Caco-2 (cell line): Measurements from ENCODE around the gene LRMDA. TPM values are rescaled to one million over a fixed set of nuclear protein-coding genes. Genes with fewer than 3 reads are reported as not detected.

Experiments used
- BruUV-seq: library from RNA; stranded (reverse); fragments of 400-500 nt; replicated peaks from 2 replicates; lab custom pipeline; 2021; lab: Mats Ljungman, UMichigan
- CTCF ChIA-PET: fragments of 300-600 bp; sonication (Branson Sonifier 250); formaldehyde crosslinking; loops from one replicate; lab custom pipeline; 2022; ENCODE audit warnings: antibody characterized with exemption; lab: Charles Lee
- POLR2A ChIA-PET: fragments of 300-600 bp; sonication (Branson Sonifier 250); formaldehyde crosslinking; loops from one replicate; lab custom pipeline; 2022; ENCODE audit warnings: antibody characterized with exemption; lab: Charles Lee
- DNase-seq, 2 experiments: peaks; one replicate each; pipeline versions ENCODE4 v3.0.0 to v3.0.0-alpha.2; 2020 to 2022
- H3K27me3 ChIP-seq: replicated peaks from 2 replicates; pipeline ENCODE4 v1.6.0; 2011; ENCODE audit warnings: low read length; ENCODE audit not compliant: control insufficient read depth, insufficient read depth
- H3K36me3 ChIP-seq: 2 replicates; pipeline ENCODE4 v1.5.1; 2011; ENCODE audit warnings: low read length; ENCODE audit not compliant: control insufficient read depth, insufficient read depth
- H3K4me1 ChIP-seq: fragments of 250-450 bp; sonication (Bioruptor Pico); 2 replicates; pipeline ENCODE4 v1.5.1; 2020; ENCODE audit warnings: mild to moderate bottlenecking
- H3K4me3 ChIP-seq: 2 replicates; pipeline ENCODE4 v1.5.1; 2011; ENCODE audit warnings: low read depth, mild to moderate bottlenecking, control low read depth, low read length
- H3K9me3 ChIP-seq: fragments of 250-450 bp; sonication (Bioruptor Pico); 2 replicates; pipeline ENCODE4 v1.5.1; 2020; ENCODE audit warnings: mild to moderate bottlenecking, moderate library complexity
- H3K27ac Mint-ChIP-seq: one replicate; pipeline ENCODE4 v1.8.0; 2022; ENCODE audit warnings: mixed read lengths; ENCODE audit not compliant: unreplicated experiment
- H3K27me3 Mint-ChIP-seq: one replicate; pipeline ENCODE4 v1.8.0; 2022; ENCODE audit warnings: mixed read lengths; ENCODE audit not compliant: insufficient read depth, unreplicated experiment
- H3K36me3 Mint-ChIP-seq: one replicate; pipeline ENCODE4 v1.8.0; 2022; ENCODE audit warnings: mild to moderate bottlenecking, mixed read lengths; ENCODE audit not compliant: insufficient read depth, unreplicated experiment
- H3K4me1 Mint-ChIP-seq: one replicate; pipeline ENCODE4 v1.8.0; 2022; ENCODE audit warnings: low read depth, mixed read lengths; ENCODE audit not compliant: unreplicated experiment
- H3K4me3 Mint-ChIP-seq: one replicate; pipeline ENCODE4 v1.8.0; 2022; ENCODE audit warnings: mild to moderate bottlenecking, moderate library complexity, mixed read lengths; ENCODE audit not compliant: unreplicated experiment
- H3K9me3 Mint-ChIP-seq: one replicate; pipeline ENCODE4 v1.8.0; 2022; ENCODE audit warnings: mixed read lengths; ENCODE audit not compliant: unreplicated experiment
- CTCF ChIP-seq, 2 experiments: fragments of 200-600 bp in 1 of 2; IDR thresholded peaks; 1 replicate in 1 of 2; 2 replicates in 1 of 2; pipeline versions ENCODE4 v1.5.1 to v1.8.0; 2011 to 2022; ENCODE audit warnings: antibody characterized with exemption in 1 of 2, control low read depth in 1 of 2, inconsistent platforms in 1 of 2, low read depth in 1 of 2, low read length in 1 of 2, mild to moderate bottlenecking in 1 of 2, moderate library complexity in 1 of 2; ENCODE audit not compliant: insufficient read depth in 1 of 2, severe bottlenecking in 1 of 2, unreplicated experiment in 1 of 2
- intact Hi-C: fragments of 100-400 bp; cut with micrococcal nuclease; formaldehyde crosslinking; loops from one replicate; pipeline ENCODE4 v1.10.0; 2022; ENCODE audit not compliant: unreplicated experiment
- total RNA-seq: library from RNA; stranded (reverse); gene quantifications from 2 replicates; pipeline ENCODE4 v1.2.3, GENCODE V29; 2022

Gene LRMDA
- total RNA-seq, 1 experiment from 2014 or later: 18.5 TPM

- TF ChIP-seq CTCF (IDR thresholded peaks at IDR 0.05; ENCODE audit: insufficient read depth in 1 of 2, low read depth in 1 of 2, low read length in 1 of 2, severe bottlenecking in 1 of 2, unreplicated experiment in 1 of 2): no peak
- no peaks in the 10 kb centered on the region for H3K27me3 ChIP-seq
- intact Hi-C loops: no loop called here
- no TSS peak for BruUV-seq
- no peak for DNase-seq
- POLR2A ChIA-PET: no interaction called here
- Mint-ChIP-seq H3K36me3 (no peaks in the 10 kb centered on the region), H3K27ac (no peak overlapping the region), H3K4me1 (peaks cover 8% of the 10 kb centered on the region), H3K9me3 (no peaks in the 10 kb centered on the region), H3K4me3 (no peak overlapping the region), H3K27me3 (no peaks in the 10 kb centered on the region)
- H3K36me3 ChIP-seq: no peaks in the 10 kb centered on the region
- CTCF ChIA-PET: no interaction called here
- peaks cover 7% of the 10 kb centered on the region for H3K4me1 ChIP-seq
- H3K4me3 ChIP-seq: no peak overlapping the region
- H3K9me3 ChIP-seq: no peaks in the 10 kb centered on the region
Observed at GRCh38 chr10:75976681-75977080, 545.3 kb downstream of the LRMDA start.

- intact Hi-C loops: no loop called here
- no peak overlapping the region for H3K4me3 ChIP-seq
- Mint-ChIP-seq H3K9me3 (no peaks in the 10 kb centered on the region), H3K27me3 (no peaks in the 10 kb centered on the region), H3K36me3 (no peaks in the 10 kb centered on the region), H3K27ac (no peak overlapping the region), H3K4me3 (no peak overlapping the region), H3K4me1 (peaks cover 8% of the 10 kb centered on the region)
- H3K9me3 ChIP-seq: no peaks in the 10 kb centered on the region
- peaks cover 7% of the 10 kb centered on the region for H3K4me1 ChIP-seq
- no peaks in the 10 kb centered on the region for H3K27me3 ChIP-seq
- ChIA-PET CTCF (no interaction called here), POLR2A (no interaction called here)
- TF ChIP-seq CTCF (IDR thresholded peaks at IDR 0.05; ENCODE audit: insufficient read depth in 1 of 2, low read depth in 1 of 2, low read length in 1 of 2, severe bottlenecking in 1 of 2, unreplicated experiment in 1 of 2): no peak
- H3K36me3 ChIP-seq: no peaks in the 10 kb centered on the region
- DNase-seq: no peak
- no TSS peak for BruUV-seq
Observed at GRCh38 chr10:75977139-75977538, 545.7 kb downstream of the LRMDA start.

- no peak overlapping the region for H3K27ac Mint-ChIP-seq
- H3K27me3 Mint-ChIP-seq: no peaks in the 10 kb centered on the region
- intact Hi-C loops: no loop called here
- Histone ChIP-seq H3K27me3 (no peaks in the 10 kb centered on the region), H3K4me1 (peaks cover 7% of the 10 kb centered on the region), H3K36me3 (no peaks in the 10 kb centered on the region), H3K4me3 (no peak overlapping the region), H3K9me3 (no peaks in the 10 kb centered on the region)
- DNase-seq: no peak
- no peak overlapping the region for H3K4me3 Mint-ChIP-seq
- peaks cover 8% of the 10 kb centered on the region for H3K4me1 Mint-ChIP-seq
- H3K36me3 Mint-ChIP-seq: no peaks in the 10 kb centered on the region
- TF ChIP-seq CTCF (IDR thresholded peaks at IDR 0.05; ENCODE audit: insufficient read depth in 1 of 2, low read depth in 1 of 2, low read length in 1 of 2, severe bottlenecking in 1 of 2, unreplicated experiment in 1 of 2): no peak
- ChIA-PET POLR2A (no interaction called here), CTCF (interaction anchor here (0.6 kb wide), 1 partner anchor 46 kb away, joined by 3 read pairs; no protein-coding TSS in a partner anchor)
- no peaks in the 10 kb centered on the region for H3K9me3 Mint-ChIP-seq
- BruUV-seq: no TSS peak
Observed at GRCh38 chr10:75978213-75978612, 546.8 kb downstream of the LRMDA start.
